IPS-18c (cell line): ENCODE measurements around the gene REV3L.
"Not testable (repeated sequence)": the region's sequence is repeated elsewhere in the genome, so short reads cannot be mapped to it uniquely, and the experiment has no call there.

Experiments used
- H3K4me3 ChIP-seq: 2 replicates; pipeline ENCODE4 v1.7.0; 2013; ENCODE audit warnings: low read depth, mild to moderate bottlenecking, low read length, moderate library complexity; ENCODE audit not compliant: insufficient read depth
- H3K9me3 ChIP-seq: one replicate; pipeline ENCODE4 v1.6.1; 2013; ENCODE audit warnings: mild to moderate bottlenecking, low read length, moderate library complexity; ENCODE audit not compliant: control insufficient read depth, insufficient read depth

REV3L gene, protein sequence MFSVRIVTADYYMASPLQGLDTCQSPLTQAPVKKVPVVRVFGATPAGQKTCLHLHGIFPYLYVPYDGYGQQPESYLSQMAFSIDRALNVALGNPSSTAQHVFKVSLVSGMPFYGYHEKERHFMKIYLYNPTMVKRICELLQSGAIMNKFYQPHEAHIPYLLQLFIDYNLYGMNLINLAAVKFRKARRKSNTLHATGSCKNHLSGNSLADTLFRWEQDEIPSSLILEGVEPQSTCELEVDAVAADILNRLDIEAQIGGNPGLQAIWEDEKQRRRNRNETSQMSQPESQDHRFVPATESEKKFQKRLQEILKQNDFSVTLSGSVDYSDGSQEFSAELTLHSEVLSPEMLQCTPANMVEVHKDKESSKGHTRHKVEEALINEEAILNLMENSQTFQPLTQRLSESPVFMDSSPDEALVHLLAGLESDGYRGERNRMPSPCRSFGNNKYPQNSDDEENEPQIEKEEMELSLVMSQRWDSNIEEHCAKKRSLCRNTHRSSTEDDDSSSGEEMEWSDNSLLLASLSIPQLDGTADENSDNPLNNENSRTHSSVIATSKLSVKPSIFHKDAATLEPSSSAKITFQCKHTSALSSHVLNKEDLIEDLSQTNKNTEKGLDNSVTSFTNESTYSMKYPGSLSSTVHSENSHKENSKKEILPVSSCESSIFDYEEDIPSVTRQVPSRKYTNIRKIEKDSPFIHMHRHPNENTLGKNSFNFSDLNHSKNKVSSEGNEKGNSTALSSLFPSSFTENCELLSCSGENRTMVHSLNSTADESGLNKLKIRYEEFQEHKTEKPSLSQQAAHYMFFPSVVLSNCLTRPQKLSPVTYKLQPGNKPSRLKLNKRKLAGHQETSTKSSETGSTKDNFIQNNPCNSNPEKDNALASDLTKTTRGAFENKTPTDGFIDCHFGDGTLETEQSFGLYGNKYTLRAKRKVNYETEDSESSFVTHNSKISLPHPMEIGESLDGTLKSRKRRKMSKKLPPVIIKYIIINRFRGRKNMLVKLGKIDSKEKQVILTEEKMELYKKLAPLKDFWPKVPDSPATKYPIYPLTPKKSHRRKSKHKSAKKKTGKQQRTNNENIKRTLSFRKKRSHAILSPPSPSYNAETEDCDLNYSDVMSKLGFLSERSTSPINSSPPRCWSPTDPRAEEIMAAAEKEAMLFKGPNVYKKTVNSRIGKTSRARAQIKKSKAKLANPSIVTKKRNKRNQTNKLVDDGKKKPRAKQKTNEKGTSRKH (N-terminal part only)

DNA sequence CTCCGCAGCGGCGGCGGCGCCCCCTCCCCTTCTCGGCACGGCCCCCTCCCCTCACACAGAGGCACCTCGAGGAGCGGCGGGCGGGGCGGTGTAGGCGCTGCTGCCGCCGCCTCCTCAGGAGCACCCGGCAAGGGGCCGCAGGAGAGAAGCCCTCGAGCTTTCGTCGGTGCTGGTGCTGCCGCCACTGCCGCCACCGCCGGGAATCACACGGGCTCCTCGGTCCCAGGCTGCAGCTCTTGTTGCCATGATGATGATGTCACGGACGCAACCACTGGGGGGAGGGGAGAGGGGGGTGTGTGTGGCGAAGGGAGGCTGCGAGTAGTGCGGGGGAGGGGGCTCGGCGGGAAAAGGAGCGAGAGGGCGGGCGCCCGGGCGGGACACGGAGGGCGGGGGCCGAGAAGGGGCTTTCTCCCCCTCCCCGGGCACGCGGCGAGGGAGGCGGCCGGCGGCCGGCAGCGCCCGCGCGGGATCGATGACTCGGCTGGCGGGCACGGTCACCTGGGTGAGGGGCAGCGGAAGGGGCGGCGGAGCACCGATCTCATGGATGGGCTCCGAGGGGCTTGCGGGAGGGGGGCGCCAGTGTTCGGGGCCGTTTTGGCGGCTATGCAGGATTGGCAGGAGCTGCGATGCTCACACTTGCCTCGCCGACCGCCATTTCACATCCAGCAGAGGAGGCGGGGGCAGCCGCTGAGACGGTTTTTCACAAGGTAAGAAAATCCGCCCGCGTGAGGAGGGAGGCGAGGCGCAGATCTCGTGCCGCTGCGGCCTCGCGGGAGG lies at the start of gene REV3L:
Gene REV3L (minus strand): TSS at position 260 of the 777 bp plus-strand sequence. CDS start 330 bp downstream, outside the sequence.
- H3K9me3 ChIP-seq = no peaks in the 10 kb centered on the region
- H3K4me3 ChIP-seq = peak within 1 kb of the TSS; percentile 82

DNA sequence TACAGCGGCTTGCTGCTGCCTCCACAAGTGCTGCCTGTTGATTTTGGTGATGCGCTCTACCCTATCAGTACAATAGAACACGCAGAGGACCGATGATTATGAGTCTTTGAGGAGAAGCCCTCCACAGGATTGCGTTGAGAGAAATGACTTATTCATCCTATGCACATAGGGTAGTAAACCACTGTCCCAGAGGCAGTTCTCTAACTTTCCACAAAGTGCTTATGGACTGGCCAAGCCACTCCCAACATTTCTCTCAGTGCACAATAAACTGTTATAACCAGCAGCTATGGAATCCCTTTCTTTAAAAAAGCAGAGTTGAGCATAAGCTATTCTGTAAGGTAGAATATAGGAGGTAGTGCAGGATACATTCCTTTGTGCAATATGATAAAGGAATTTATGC lies 48.2 kb upstream of the REV3L start:
- H3K4me3 ChIP-seq = no peak overlapping the region

DNA sequence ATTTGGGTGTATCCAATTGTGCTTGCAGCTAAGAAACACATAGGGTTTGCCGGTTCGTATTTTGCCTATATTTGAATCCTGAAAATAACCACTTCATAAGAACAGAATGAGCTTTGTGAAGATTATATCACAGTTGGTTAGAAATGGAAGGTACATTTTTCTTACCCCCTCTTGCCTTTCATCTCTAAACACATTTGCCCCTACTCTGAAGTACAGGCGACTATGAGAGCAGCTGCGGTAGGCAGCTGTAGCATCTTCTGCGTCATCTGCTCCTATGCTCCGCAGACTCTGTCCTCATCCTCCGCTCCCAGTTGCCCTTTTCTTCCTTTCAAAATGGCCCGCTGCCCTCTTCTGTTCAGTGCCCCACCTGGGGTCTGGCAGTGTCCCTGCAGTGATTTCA lies 47.6 kb upstream of the REV3L start:
- H3K4me3 ChIP-seq = no peak overlapping the region
- no peaks in the 10 kb centered on the region for H3K9me3 ChIP-seq

More for the DNA sequence above, 48.2 kb upstream of the REV3L start:
- no peaks in the 10 kb centered on the region for H3K9me3 ChIP-seq

DNA sequence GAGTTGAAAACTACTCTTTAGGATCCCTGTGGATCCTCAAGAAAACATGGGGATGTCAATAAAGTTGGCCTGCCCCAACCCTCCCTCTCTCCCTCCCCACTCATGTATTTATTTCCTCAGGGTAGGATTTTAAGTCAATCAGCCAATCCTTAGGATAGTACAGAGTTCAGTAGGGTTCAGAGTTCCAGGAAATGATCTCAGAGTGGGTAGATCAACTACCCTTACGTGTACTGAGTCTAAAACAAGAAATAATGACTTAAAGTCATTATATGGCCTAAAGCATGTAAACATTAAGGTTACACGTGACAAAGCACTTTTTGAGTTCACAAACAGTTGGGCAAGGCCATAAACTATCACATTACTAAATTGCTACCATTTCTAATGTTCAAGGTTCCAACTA lies 47.2 kb upstream of the REV3L start:
- no peaks in the 10 kb centered on the region for H3K9me3 ChIP-seq
- H3K4me3 ChIP-seq = no peak overlapping the region

DNA sequence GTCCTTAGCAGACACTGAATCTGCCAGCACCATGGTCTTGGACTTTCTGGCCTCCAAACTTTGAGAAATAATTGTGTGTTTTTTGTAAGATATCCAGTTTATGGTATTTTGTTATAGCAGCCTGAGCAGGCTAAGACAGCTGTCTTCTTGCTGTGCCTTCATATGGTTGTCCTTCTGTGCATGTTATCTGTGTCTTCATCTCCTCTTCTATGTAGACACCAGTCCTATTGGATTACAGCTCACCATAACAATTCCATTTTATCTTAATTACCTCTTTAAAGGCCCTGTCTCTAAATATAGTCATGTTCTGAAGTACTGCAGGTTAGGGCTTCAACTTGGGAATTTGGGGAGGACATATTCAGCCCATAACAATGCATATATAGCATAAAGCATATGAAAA lies 44.3 kb upstream of the REV3L start:
- Histone ChIP-seq H3K9me3 (no peaks in the 10 kb centered on the region), H3K4me3 (no peak overlapping the region)

DNA sequence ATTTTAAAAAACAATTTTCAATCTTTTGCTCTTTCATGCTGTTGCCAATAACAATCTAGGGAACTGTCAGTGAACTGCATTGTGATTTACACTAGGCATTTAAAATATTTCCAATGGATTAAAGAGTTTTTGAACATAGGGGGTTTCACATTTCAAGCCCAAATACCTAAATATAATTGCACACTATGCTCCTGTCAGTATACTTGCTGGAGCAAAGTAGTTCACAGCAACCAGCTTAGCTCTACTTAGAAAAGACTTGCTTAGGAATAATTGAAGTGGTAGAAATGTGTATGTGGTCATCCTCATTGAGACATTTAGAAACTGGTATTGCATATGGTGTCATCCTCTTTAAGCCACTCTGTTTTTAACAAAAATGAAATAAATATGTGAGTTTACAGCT lies 41.7 kb upstream of the REV3L start:
- no peaks in the 10 kb centered on the region for H3K9me3 ChIP-seq
- H3K4me3 ChIP-seq = no peak overlapping the region

DNA sequence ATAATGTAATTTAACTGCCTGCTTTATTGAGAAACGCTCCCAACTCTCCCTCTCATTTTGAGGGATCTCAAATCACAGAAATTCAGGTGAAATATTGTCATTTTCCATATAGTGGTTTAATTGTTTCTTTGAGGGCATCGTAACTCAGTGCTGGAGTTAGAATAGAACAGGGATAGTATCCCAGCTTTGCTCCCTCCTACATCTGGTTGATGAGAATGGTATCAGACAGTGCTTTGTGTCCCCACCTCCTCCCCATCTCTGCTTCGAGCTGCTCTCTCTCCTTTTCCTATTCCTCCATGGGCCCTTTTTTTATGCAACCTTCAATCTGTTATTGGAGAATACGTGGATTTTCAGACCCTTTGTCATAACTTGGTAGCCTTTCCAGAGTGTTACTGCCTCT lies 41.2 kb upstream of the REV3L start:
- Histone ChIP-seq H3K9me3 (no peaks in the 10 kb centered on the region), H3K4me3 (no peak overlapping the region)

DNA sequence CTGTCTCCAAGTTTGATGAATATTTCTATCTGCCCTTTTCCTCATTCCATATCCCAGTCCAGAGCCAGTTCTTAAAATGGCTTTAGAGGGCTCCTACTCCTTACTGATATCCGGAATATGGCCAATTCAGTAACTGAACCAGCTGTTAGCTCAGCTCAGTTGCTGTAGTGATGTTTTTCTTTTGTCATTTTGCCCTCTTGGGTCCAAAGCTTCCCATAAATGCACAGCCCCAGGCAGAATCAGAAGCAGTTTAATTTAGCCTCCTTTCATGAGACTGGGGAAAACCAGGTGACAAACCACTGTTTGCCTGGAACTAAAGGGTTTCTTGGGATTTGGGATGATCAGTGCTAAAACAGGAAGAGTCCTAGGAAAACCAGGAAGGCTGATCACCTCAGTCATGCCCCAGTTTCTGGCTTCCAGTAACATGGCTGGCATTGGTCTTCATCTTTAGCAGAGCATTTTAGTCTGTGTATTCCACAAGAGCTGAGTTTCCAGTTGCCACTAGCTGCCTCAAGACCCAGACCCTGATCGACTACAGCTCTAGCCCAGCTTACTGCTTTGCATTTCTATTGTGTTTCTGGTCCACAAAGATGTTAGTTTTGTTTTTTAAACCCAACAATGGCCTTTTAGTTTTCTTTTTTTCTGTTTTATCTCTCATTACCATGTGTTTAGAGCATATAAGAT lies 40.6 kb upstream of the REV3L start:
- Histone ChIP-seq H3K4me3 (no peak overlapping the region), H3K9me3 (no peaks in the 10 kb centered on the region)

DNA sequence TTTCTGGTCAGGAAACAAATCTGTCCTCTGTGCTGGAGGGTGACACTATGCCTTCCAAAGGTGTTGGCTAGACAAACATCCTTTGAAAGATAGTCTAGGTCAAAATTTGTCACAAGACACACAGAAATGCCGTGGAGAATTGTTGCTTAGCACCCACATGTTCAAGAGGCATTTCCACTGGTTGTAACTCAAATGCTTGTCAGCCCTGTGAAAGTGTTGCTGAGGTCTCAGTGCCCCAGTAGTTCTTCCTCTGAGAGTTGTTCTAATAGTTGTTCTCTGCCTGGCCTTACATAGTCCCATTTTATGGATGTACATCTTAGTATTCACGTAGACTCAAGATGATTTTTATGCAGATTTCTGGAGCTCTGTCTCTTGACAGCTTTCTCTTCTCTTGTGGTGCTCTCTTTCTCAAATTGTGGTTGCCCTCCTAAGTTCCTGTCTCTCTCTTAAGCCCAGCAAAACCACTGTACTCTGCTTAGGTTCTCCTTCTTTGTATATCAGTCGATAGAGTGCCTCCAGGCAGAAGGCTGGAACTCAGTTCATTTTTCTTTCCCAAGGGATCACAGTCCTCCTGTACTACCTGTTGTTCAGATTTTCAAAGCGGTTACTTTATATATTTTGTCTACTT lies 39.5 kb upstream of the REV3L start:
- H3K4me3 ChIP-seq = no peak overlapping the region
- H3K9me3 ChIP-seq = no peaks in the 10 kb centered on the region

DNA sequence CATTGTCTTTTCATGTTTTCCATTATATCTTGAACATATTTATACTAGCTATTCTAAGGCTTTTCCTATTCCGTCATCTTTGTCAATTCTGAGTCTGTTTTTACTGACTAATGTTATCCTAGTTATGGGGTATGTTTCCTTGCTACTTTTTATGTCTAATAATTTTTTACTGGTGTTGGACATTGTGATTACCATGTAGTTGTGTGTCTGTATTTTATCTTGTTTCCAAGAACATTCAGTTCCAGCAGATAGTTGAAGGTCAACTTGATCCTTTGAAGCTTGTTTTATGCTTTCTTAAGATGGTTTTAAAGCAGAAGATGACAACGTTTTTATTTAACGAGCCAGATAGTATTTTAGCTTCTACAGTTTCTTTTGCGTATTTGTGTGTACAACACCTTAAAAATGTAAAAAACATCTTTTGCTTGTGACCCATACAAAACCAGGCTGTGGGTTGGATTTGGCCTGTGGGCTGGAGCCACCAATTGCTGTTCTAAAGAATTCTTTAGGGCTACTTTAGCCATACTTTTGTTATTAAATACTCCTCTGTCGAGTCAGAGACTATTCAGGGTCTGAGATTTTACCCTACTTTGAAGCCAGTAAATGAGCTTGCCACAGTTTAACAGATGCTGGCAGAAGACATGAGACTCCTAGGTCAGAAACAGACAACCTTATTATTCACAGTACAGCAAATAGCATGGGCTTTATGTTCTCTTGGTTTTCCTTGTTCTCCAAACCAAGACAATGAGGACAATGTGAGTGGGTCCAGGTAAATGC lies 38.7 kb upstream of the REV3L start:
- Histone ChIP-seq H3K9me3 (no peaks in the 10 kb centered on the region), H3K4me3 (no peak overlapping the region)

DNA sequence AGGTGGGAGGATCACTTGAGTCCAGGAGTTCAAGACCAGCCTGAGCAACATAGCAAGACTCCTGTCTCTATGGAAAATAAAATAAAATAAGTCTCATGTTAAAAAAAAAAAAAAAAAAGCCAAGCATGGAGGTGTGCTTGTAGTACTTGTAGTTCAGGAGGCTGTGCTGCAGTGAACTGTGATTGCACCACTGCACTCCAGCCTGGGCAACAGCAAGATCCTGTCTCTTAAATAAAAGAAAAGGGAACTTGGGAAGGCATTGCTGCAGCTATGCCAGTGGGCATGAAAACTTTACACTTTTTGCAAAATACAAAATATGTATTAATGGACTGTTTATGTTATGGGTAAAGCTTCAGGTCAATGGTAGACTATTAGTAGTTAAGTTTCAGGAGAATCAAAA lies 37.5 kb upstream of the REV3L start:
- Histone ChIP-seq H3K4me3 (no peak overlapping the region), H3K9me3 (no peaks in the 10 kb centered on the region)

DNA sequence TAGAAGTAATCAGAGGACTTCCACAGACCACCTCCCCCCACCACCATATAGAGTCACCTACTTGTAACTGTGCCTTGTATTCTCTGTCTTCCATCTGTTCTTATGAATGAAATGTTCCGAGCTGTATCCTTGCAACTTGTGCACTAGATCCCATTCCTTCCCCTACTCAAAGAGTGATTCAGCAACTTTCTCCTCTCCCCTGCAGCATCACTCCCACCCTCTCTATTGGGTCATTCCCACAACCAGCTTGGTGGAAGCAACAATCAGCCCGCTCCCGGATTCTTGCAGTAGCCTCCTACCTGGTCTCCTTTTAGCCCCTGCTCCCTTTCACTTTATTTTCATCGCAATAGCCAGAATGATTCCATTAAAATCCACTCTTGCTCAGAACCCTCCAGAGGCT lies 34.9 kb upstream of the REV3L start:
- Histone ChIP-seq H3K9me3 (no peaks in the 10 kb centered on the region), H3K4me3 (no peak overlapping the region)

DNA sequence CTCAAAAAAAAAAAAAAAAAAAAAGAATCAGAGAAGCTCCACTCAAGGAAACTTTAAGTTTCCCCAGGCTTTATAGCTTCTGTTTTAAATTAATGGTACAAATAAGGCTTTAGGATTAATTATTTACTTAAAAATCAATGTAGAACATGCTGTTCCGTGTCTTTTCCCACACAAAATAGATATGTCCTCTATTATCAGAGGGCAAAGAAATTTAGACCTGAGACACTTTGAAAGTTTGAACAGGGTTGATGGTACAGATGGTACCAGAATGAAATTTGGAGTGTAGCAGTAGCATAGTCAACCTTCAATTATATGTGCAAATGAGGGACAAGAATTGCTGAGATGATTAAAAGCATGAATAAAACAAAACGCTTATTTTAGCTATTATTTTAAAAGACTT lies 32.2 kb upstream of the REV3L start:
- Histone ChIP-seq H3K4me3 (no peak overlapping the region), H3K9me3 (no peaks in the 10 kb centered on the region)

DNA sequence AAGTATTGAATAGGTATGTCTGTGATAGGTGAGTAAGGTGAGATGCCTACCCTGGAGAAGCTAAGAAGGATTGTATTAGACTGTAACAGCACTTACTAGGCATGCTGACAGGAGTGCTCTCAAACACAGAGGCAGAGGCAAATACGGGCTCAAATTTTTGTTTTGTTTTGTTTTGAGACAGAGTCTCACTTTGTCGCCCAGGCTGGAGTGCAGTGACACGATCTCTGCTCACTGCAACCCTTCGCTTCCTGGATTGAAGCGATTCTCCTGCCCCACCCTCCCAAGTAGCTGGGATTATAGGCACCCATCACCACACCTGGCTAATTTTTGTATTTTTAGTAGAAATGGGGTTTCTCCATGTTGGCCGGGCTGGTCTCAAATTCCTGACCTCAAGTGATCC lies 31.5 kb upstream of the REV3L start:
- not testable (repeated sequence) for H3K9me3 ChIP-seq

DNA sequence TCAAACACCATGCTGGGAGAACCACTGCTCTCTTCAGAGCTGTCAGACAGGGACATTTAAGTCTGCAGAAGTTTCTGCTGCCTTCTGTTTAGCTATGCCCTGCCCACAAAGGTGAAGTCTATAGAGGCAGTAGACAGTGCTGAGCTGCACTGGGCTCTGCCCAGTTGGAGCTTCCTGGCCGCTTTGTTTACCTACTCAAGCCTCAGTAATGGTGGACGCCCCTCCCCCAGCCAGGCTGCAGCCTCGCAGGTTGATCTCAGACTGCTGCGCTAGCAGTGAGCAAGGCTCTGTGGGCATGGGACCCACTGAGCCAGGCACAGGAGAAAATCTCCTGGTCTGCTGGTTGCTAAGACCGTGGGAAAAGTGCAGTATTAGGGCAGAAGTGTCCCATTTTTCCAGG lies 24.2 kb upstream of the REV3L start:
- H3K4me3 ChIP-seq, H3K9me3 ChIP-seq: not testable (repeated sequence)

More for the DNA sequence above, 31.5 kb upstream of the REV3L start:
- H3K4me3 ChIP-seq = not testable (repeated sequence)
